Suprapubic skin (tissue), 3 donors: ENCODE data around the gene NALF2.

ENCODE experiments used
- CTCF ChIP-seq, 2 donors: fragments of 200-600 bp in 1 of 2; fragments of 450-650 bp in 1 of 2; sonication (generic) in 1 of 2; IDR thresholded peaks; one replicate each; pipeline ENCODE4 v1.5.1; 2016 to 2019; ENCODE audit warnings: antibody characterized with exemption in 2 of 2, mild to moderate bottlenecking in 1 of 2, moderate library complexity in 1 of 2
- EP300 ChIP-seq: sonication (generic); formaldehyde crosslinking; IDR thresholded peaks from one replicate; pipeline ENCODE4 v1.6.1; 2017; ENCODE audit warnings: antibody characterized with exemption
- POLR2A ChIP-seq, 2 donors: fragments of 450-650 bp; IDR thresholded peaks; one replicate each; pipeline ENCODE4 v1.6.1; 2017; ENCODE audit warnings: antibody characterized with exemption in 2 of 2, mild to moderate bottlenecking in 2 of 2, moderate library complexity in 2 of 2

DNA sequence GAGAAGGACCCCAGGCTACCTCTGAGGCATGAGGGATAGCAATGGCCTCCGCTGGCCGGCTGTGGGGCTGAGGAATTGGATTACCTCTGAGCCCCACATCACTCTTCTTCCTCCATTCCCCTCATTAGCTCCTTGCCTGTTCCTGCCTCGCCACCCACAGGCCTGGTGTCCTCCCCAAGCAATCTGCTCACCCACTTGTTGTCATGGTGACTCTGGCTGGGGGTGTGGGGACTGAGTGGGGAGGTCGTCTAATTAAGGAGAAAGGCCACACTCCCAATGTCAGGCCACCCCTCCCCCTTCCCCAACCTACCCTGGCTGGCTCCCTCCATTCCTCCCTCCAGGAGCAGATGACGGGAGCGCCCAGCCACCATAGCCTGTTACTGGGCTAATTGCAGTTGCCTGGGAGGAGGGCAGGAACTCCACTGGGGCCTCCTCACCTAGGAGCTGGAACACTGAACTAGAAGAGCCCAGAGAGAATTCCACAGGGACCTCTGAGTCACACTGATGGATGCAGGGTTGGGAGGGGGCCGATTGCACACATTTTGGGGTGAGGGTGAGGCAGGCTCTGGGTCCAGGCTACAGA lies 20.7 kb downstream of the NALF2 start:
- no peak for TF ChIP-seq POLR2A (IDR thresholded peaks at IDR 0.05)
- TF ChIP-seq EP300, result no peak
- no peak for TF ChIP-seq CTCF (IDR thresholded peaks at IDR 0.05)
